Endothelial cell of umbilical vein (primary cell): ENCODE data around the gene ANKRD44. TPM values are rescaled to one million over a fixed set of nuclear protein-coding genes. Genes with fewer than 3 reads are reported as not detected.

Experiments
- BruUV-seq: library from RNA; stranded (reverse); fragments of 400-500 nt; replicated peaks from 2 replicates; lab custom pipeline; 2021; lab: Mats Ljungman, UMichigan
- CTCF ChIA-PET: fragments of 300-600, 350-600 bp; sonication (Branson Sonifier 250); formaldehyde crosslinking; loops from one replicate; lab custom pipeline; 2021; ENCODE audit warnings: antibody characterized with exemption, inconsistent platforms; lab: Charles Lee
- POLR2A ChIA-PET: fragments of 300-600, 350-600 bp; sonication (Branson Sonifier 250); formaldehyde crosslinking; loops from one replicate; lab custom pipeline; 2021; ENCODE audit warnings: antibody characterized with exemption, inconsistent platforms; lab: Charles Lee
- DNase-seq: peaks from one replicate; pipeline ENCODE4 v3.0.0-alpha.2; 2011; ENCODE audit warnings: low read depth, low spot score
- FAIRE-seq: peaks from 2 replicates; lab custom pipeline; 2011; peaks lifted over from hg19 to GRCh38; lab: Jason Lieb, UNC
- H2AFZ ChIP-seq: 2 replicates; pipeline ENCODE4 v1.6.0; 2012; ENCODE audit warnings: low read depth, low read length, control low read depth, inconsistent platforms
- H3K27ac ChIP-seq: 2 replicates; pipeline ENCODE4 v1.5.1; 2011; ENCODE audit warnings: low read depth, mild to moderate bottlenecking, control low read depth, low read length, moderate library complexity; ENCODE audit not compliant: insufficient read depth
- H3K27me3 ChIP-seq, 2 experiments: 2 replicates each; pipeline versions ENCODE4 v1.6.0 to v1.6.1; 2011; ENCODE audit warnings: low read length in 2 of 2, mixed read lengths in 1 of 2; ENCODE audit not compliant: control insufficient read depth in 2 of 2, insufficient read depth in 2 of 2
- H3K36me3 ChIP-seq, 2 experiments: 2 replicates in 1 of 2; 3 replicates in 1 of 2; pipeline ENCODE4 v1.5.1; 2011; ENCODE audit warnings: low read length in 2 of 2, mild to moderate bottlenecking in 1 of 2, moderate library complexity in 1 of 2; ENCODE audit not compliant: control insufficient read depth in 2 of 2, insufficient read depth in 2 of 2; ENCODE audit errors: extremely low read depth in 1 of 2
- H3K4me1 ChIP-seq: 3 replicates; pipeline ENCODE4 v1.5.1; 2011; ENCODE audit warnings: mild to moderate bottlenecking, low read length; ENCODE audit not compliant: control insufficient read depth, insufficient read depth; ENCODE audit errors: extremely low read depth
- H3K4me2 ChIP-seq: 2 replicates; pipeline ENCODE4 v1.6.1; 2011; ENCODE audit warnings: low read length, control low read depth, mixed read lengths; ENCODE audit not compliant: insufficient read depth
- H3K4me3 ChIP-seq, 3 experiments: fragments of 200-600 bp in 1 of 3; sonication (generic), shearing (Covaris generic) in 1 of 3; replicated peaks in 1 of 3; 2 replicates each; pipeline ENCODE4 v1.5.1; 2011 to 2016; ENCODE audit warnings: control low read depth in 3 of 3, low read length in 3 of 3, mild to moderate bottlenecking in 2 of 3, inconsistent platforms in 1 of 3, low read depth in 1 of 3, moderate library complexity in 1 of 3; ENCODE audit not compliant: insufficient read depth in 1 of 3
- H3K79me2 ChIP-seq: 2 replicates; pipeline ENCODE4 v1.6.0; 2012; ENCODE audit warnings: low read length, inconsistent platforms; ENCODE audit not compliant: control insufficient read depth, insufficient read depth
- H3K9ac ChIP-seq: replicated peaks from 2 replicates; pipeline ENCODE3; 2011; ENCODE audit warnings: low read length, control low read depth; ENCODE audit not compliant: insufficient read depth; ENCODE audit errors: extremely low read depth
- H3K9me1 ChIP-seq: replicated peaks from 3 replicates; pipeline ENCODE4 v1.6.0; 2011; ENCODE audit warnings: mild to moderate bottlenecking, low read length; ENCODE audit not compliant: control insufficient read depth, insufficient read depth; ENCODE audit errors: extremely low read depth
- H3K9me3 ChIP-seq: replicated peaks from 2 replicates; pipeline ENCODE4 v1.5.1; 2012; ENCODE audit warnings: low read length, inconsistent platforms; ENCODE audit not compliant: control insufficient read depth, insufficient read depth
- H4K20me1 ChIP-seq: replicated peaks from 2 replicates; pipeline ENCODE3; 2011; ENCODE audit warnings: mild to moderate bottlenecking, low read length; ENCODE audit not compliant: control insufficient read depth, insufficient read depth; ENCODE audit errors: extremely low read depth
- EZH2 ChIP-seq: IDR thresholded peaks from 2 replicates; pipeline ENCODE4 v1.6.1; 2012; ENCODE audit warnings: borderline replicate concordance, low read depth, mild to moderate bottlenecking, moderate library complexity, low read length, inconsistent platforms; ENCODE audit not compliant: severe bottlenecking
- FOS ChIP-seq: IDR thresholded peaks from 2 replicates; pipeline ENCODE4 v1.6.1; 2011; ENCODE audit warnings: mild to moderate bottlenecking, low read length, moderate library complexity, borderline replicate concordance; ENCODE audit not compliant: insufficient read depth
- GATA2 ChIP-seq: IDR thresholded peaks from 2 replicates; pipeline ENCODE4 v1.7.0; 2011; ENCODE audit warnings: low read depth, mild to moderate bottlenecking, moderate library complexity, mixed read lengths, low read length; ENCODE audit not compliant: insufficient read length, insufficient read depth
- JUN ChIP-seq: IDR thresholded peaks from 2 replicates; pipeline ENCODE4 v1.6.1; 2011; ENCODE audit warnings: borderline replicate concordance, low read depth; ENCODE audit not compliant: insufficient read length, insufficient read depth
- MYC ChIP-seq: IDR thresholded peaks from one replicate; pipeline ENCODE4 v1.6.1; 2011; ENCODE audit warnings: mild to moderate bottlenecking, low read depth, low read length
- POLR2A ChIP-seq: IDR thresholded peaks from 2 replicates; pipeline ENCODE4 v1.6.1; 2012; ENCODE audit warnings: low read depth, mild to moderate bottlenecking, control low read depth, low read length
- POLR2AphosphoS5 ChIP-seq: IDR thresholded peaks from 2 replicates; pipeline ENCODE4 v1.6.1; 2012; ENCODE audit warnings: low read depth, mild to moderate bottlenecking, control low read depth, low read length, moderate library complexity; ENCODE audit not compliant: insufficient read depth
- dilution Hi-C: fragments of 300-500 bp; cut with MboI; formaldehyde crosslinking; loops from one replicate; pipeline ENCODE4 v1.15.0; 2019; ENCODE audit warnings: low sequenced_read_pairs; ENCODE audit not compliant: extremely low pct_ligation_motif_present
- intact Hi-C: fragments of 100-400 bp; cut with micrococcal nuclease; formaldehyde crosslinking; loops from one replicate; pipeline ENCODE4 v1.10.0; 2022
- polyA plus RNA-seq, 4 experiments: library from polyadenylated mRNA; depleted of rRNA in 3 of 4; stranded (reverse) in 3 of 4; unstranded in 1 of 4; fragments of >200 nt; gene quantifications; 2 replicates each; pipeline versions ENCODE4 v1.2.1 to v1.2.3, GENCODE V29; 2011 to 2012; ENCODE audit warnings: missing spikeins in 1 of 4
- total RNA-seq: library from RNA; stranded (reverse); gene quantifications from 2 replicates; pipeline ENCODE4 v1.2.3, GENCODE V29; 2021
- TF ChIP-seq, protein P1 (sequence below), 2 donors: IDR thresholded peaks; 1 replicate in 1 of 2; 2 replicates in 1 of 2; pipeline ENCODE4 v1.5.1; 2011; ENCODE audit warnings: low read length in 2 of 2, mild to moderate bottlenecking in 2 of 2, moderate library complexity in 2 of 2, control low read depth in 1 of 2, inconsistent platforms in 1 of 2, low read depth in 1 of 2; ENCODE audit not compliant: insufficient read depth in 1 of 2; ENCODE audit errors: extremely low read depth in 1 of 2
- TF ChIP-seq, protein P2 (sequence below): IDR thresholded peaks from 2 replicates; pipeline ENCODE4 v1.6.1; 2011; ENCODE audit not compliant: insufficient read depth, insufficient read length

ANKRD44 gene
- total and polyA plus RNA-seq, 2 donors (not counting 3 experiments of a cell fraction or from before 2014, with no cell fraction given) = 3.4 to 6.1 TPM

DNA sequence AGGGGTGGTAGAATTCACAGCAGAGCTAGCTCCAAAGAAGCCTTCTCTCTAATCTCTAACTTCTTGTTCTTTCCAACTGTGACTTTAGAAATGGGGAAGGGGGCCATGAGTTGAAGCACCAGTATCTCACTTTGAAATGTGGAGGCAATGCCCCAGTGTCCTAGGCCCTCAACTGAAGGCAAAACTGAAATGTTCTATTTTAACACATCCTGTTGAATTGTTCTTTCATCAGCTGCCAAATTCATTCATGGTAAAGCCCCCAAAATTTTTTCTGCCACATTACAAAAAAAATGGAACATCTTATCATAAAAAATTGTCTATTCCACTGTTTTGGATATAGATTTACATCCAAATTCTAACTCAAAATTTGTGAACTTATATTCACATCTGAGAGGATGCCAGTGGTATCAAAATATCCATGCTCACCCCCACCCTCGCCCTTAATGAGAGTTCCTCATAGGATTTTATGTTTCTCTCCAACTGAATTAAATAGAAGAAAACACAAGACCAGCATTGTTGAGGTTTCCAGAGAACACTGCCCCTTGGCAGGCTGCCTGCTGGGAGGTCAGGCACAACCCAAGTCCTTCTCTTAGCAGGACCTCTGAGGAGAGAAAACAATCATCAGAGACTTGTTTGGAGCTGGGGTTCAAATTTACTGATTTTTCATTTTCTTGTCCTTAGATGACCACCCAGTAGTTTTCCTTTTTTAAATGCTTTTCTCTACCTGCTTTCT lies 236.7 kb downstream of the ANKRD44 start:
- Histone ChIP-seq H3K4me2 (no peak overlapping the region), H3K27me3 (no peaks in the 10 kb centered on the region), H3K36me3 (no peaks in the 10 kb centered on the region), H2AFZ (no peak overlapping the region), H4K20me1 (no peaks in the 10 kb centered on the region), H3K9me3 (no peaks in the 10 kb centered on the region), H3K27ac (no peak overlapping the region), H3K9ac (no peak overlapping the region), H3K4me3 (no peak overlapping the region), H3K9me1 (no peaks in the 10 kb centered on the region), H3K4me1 (no peaks in the 10 kb centered on the region), H3K79me2 (no peaks in the 10 kb centered on the region)
- dilution Hi-C loops (no loop called here), intact Hi-C loops (no loop called here)
- FAIRE-seq = no peak
- POLR2A ChIA-PET = no interaction called here
- BruUV-seq = no TSS peak
- DNase-seq = peak; percentile 68
- TF ChIP-seq GATA2 (no peak), POLR2AphosphoS5 (no peak), JUN (no peak), POLR2A (no peak), EZH2 (no peak), FOS (no peak), MYC (no peak)
- TF ChIP-seq, protein P1, sequence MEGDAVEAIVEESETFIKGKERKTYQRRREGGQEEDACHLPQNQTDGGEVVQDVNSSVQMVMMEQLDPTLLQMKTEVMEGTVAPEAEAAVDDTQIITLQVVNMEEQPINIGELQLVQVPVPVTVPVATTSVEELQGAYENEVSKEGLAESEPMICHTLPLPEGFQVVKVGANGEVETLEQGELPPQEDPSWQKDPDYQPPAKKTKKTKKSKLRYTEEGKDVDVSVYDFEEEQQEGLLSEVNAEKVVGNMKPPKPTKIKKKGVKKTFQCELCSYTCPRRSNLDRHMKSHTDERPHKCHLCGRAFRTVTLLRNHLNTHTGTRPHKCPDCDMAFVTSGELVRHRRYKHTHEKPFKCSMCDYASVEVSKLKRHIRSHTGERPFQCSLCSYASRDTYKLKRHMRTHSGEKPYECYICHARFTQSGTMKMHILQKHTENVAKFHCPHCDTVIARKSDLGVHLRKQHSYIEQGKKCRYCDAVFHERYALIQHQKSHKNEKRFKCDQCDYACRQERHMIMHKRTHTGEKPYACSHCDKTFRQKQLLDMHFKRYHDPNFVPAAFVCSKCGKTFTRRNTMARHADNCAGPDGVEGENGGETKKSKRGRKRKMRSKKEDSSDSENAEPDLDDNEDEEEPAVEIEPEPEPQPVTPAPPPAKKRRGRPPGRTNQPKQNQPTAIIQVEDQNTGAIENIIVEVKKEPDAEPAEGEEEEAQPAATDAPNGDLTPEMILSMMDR (IDR thresholded peaks at IDR 0.05; ENCODE audit: extremely low read depth in 1 of 2, insufficient read depth in 1 of 2, low read depth in 1 of 2, low read length in 2 of 2) = no peak
- TF ChIP-seq, protein P2, sequence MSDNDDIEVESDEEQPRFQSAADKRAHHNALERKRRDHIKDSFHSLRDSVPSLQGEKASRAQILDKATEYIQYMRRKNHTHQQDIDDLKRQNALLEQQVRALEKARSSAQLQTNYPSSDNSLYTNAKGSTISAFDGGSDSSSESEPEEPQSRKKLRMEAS = no peak
- CTCF ChIA-PET = no interaction called here
